ENCODE measurements around the gene HEATR9.

DNA sequence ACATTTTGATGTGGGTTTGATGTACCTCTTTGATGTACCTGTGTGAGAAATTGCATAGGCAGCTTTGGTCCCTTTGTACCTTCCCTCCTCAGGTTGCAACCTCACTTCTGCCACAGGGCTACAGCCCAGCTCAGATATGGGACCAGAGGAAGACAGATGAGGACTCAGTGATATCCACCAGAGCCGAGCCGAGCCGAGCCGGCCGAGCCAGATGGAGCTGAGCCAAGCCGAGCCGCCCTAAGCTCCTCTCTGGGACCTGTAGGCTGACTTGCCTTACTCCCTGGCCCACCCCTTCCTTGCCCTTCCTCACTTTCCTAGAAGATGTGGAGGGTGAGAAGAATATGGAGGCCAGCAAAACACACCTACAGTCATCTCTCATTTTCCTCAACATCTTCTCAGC, 3.8 kb downstream of the HEATR9 start:
- no peak for TF ChIP-seq CTCF (IDR thresholded peaks at IDR 0.05; ENCODE audit: low read depth, low read length, missing input control)
- no peak for TF ChIP-seq RAD21 (IDR thresholded peaks at IDR 0.05)
- no peak for TF ChIP-seq SP1 (IDR thresholded peaks at IDR 0.05)
- no peak for TF ChIP-seq JUND (IDR thresholded peaks at IDR 0.05)
- TF ChIP-seq YY1 (IDR thresholded peaks at IDR 0.05) = no peak
- TF ChIP-seq GABPA (IDR thresholded peaks at IDR 0.05 in 1 of 2, conservative IDR thresholded peaks at IDR 0.05 in 1 of 2) = no peak
- TF ChIP-seq MAX (IDR thresholded peaks at IDR 0.05) = no peak
- no peak for TF ChIP-seq HNF4A (conservative IDR thresholded peaks at IDR 0.05)
- TF ChIP-seq EGR1 (IDR thresholded peaks at IDR 0.05; ENCODE audit: low read depth in 2 of 2) = no peak
- TF ChIP-seq, protein P1, sequence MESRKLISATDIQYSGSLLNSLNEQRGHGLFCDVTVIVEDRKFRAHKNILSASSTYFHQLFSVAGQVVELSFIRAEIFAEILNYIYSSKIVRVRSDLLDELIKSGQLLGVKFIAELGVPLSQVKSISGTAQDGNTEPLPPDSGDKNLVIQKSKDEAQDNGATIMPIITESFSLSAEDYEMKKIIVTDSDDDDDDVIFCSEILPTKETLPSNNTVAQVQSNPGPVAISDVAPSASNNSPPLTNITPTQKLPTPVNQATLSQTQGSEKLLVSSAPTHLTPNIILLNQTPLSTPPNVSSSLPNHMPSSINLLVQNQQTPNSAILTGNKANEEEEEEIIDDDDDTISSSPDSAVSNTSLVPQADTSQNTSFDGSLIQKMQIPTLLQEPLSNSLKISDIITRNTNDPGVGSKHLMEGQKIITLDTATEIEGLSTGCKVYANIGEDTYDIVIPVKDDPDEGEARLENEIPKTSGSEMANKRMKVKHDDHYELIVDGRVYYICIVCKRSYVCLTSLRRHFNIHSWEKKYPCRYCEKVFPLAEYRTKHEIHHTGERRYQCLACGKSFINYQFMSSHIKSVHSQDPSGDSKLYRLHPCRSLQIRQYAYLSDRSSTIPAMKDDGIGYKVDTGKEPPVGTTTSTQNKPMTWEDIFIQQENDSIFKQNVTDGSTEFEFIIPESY (IDR thresholded peaks at IDR 0.05) = no peak
- no peak for TF ChIP-seq TAF1 (conservative IDR thresholded peaks at IDR 0.05)
- TF ChIP-seq, protein P2, sequence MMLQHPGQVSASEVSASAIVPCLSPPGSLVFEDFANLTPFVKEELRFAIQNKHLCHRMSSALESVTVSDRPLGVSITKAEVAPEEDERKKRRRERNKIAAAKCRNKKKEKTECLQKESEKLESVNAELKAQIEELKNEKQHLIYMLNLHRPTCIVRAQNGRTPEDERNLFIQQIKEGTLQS (IDR thresholded peaks at IDR 0.05) = no peak
